HG03097 (cell line): Measurements from ENCODE around the gene LGR4.

Experiments
- ATAC-seq: cut with Tn5 transposase; IDR thresholded peaks from one replicate; pipeline ENCODE4 v1.9.1; 2021; ENCODE audit not compliant: unreplicated experiment, low FRiP score

Gene LGR4

GRCh38 chr11:27433742-27434141, 38.8 kb downstream of the LGR4 start:
- ATAC-seq = no peak

GRCh38 chr11:27431808-27432207, 40.8 kb downstream of the LGR4 start:
- no peak for ATAC-seq

- no peak for ATAC-seq
Measured at GRCh38 chr11:27429761-27430393, 42.7 kb downstream of the LGR4 start.

GRCh38 chr11:27427183-27427980, 45.2 kb downstream of the LGR4 start:
- no peak for ATAC-seq

- ATAC-seq = no peak
Measured at GRCh38 chr11:27425814-27426213, 46.8 kb downstream of the LGR4 start.

- ATAC-seq = no peak
Measured at GRCh38 chr11:27423125-27423524, 49.5 kb downstream of the LGR4 start.

GRCh38 chr11:27421819-27422494, 50.6 kb downstream of the LGR4 start:
- no peak for ATAC-seq

GRCh38 chr11:27420722-27421572, 51.6 kb downstream of the LGR4 start:
- ATAC-seq = no peak

- ATAC-seq = no peak
Measured at GRCh38 chr11:27420217-27420616, 52.4 kb downstream of the LGR4 start.

GRCh38 chr11:27418356-27418755, 54.2 kb downstream of the LGR4 start:
- ATAC-seq = no peak

- ATAC-seq = no peak
Measured at GRCh38 chr11:27416568-27417176, 55.9 kb downstream of the LGR4 start.

- no peak for ATAC-seq
Measured at GRCh38 chr11:27414644-27415043, 57.9 kb downstream of the LGR4 start.

- ATAC-seq = no peak
Measured at GRCh38 chr11:27413218-27413617, 59.4 kb downstream of the LGR4 start.

GRCh38 chr11:27412192-27412691, 60.3 kb downstream of the LGR4 start:
- no peak for ATAC-seq

GRCh38 chr11:27411328-27411727, 61.3 kb downstream of the LGR4 start:
- ATAC-seq = no peak

- no peak for ATAC-seq
Measured at GRCh38 chr11:27410272-27410671, 62.3 kb downstream of the LGR4 start.

GRCh38 chr11:27409742-27410141, 62.8 kb downstream of the LGR4 start:
- no peak for ATAC-seq

GRCh38 chr11:27409049-27409448, 63.5 kb downstream of the LGR4 start:
- no peak for ATAC-seq

GRCh38 chr11:27408246-27408800, 64.3 kb downstream of the LGR4 start:
- ATAC-seq = no peak
